Measurements from ENCODE around the gene PLB1. TPM values are rescaled to one million over a fixed set of nuclear protein-coding genes. Genes with fewer than 3 reads are reported as not detected.

PLB1 gene
- total and polyA plus RNA-seq, 2 experiments from 2014 or later: 0.06 to 0.21 TPM

GRCh38 chr2:28513097-28513496, 17.2 kb downstream of the PLB1 start:
- no peak overlapping the region for H3K27ac ChIP-seq (ENCODE audit: low read depth)
- H3K79me2 ChIP-seq (replicated peaks; ENCODE audit: insufficient read depth): no peaks in the 10 kb centered on the region
- ATAC-seq (no peak), DNase-seq (ENCODE audit: low spot score) (no peak)
- no peaks in the 10 kb centered on the region for H3K36me3 ChIP-seq (ENCODE audit: insufficient read depth)
- H3K4me2 ChIP-seq: no peak overlapping the region
- H4K20me1 ChIP-seq (replicated peaks; ENCODE audit: insufficient read depth): no peaks in the 10 kb centered on the region
- no peak for TF ChIP-seq ZNF331 (CRISPR knock-in tag; IDR thresholded peaks at IDR 0.05; ENCODE audit: low read depth)
- TF ChIP-seq REST (IDR thresholded peaks at IDR 0.05; ENCODE audit: unreplicated experiment): no peak
- TF ChIP-seq CREB1 (CRISPR knock-in tag; IDR thresholded peaks at IDR 0.05; ENCODE audit: low read depth): no peak
- no peak for TF ChIP-seq ZNF462 (CRISPR knock-in tag; IDR thresholded peaks at IDR 0.05)
- no peak for TF ChIP-seq EZH2 (IDR thresholded peaks at IDR 0.05; ENCODE audit: low read depth, unreplicated experiment)
- no peak for TF ChIP-seq NANOG (IDR thresholded peaks at IDR 0.05; ENCODE audit: borderline replicate concordance)
- no peak for TF ChIP-seq STAT1 (IDR thresholded peaks at IDR 0.05; ENCODE audit: unreplicated experiment)
- TF ChIP-seq EZH2phosphoT487 (IDR thresholded peaks at IDR 0.05; ENCODE audit: unreplicated experiment): no peak
- no peak for TF ChIP-seq JUNB (IDR thresholded peaks at IDR 0.05; ENCODE audit: unreplicated experiment)
- Mint-ChIP-seq H3K36me3 (ENCODE audit: low read depth) (no peaks in the 10 kb centered on the region), H3K27me3 (ENCODE audit: insufficient read depth, low read depth, poor library complexity) (no peaks in the 10 kb centered on the region), H3K4me1 (no peaks in the 10 kb centered on the region), H3K9me3 (peaks cover 3% of the 10 kb centered on the region; the same call in 2 of the 3 replicates), H3K27ac (no peak overlapping the region), H3K4me3 (no peak overlapping the region)
- H3K4me3 ChIP-seq: no peak overlapping the region
- no peaks in the 10 kb centered on the region for H3K4me1 ChIP-seq (ENCODE audit: insufficient read depth)
- no peaks in the 10 kb centered on the region for H3F3A ChIP-seq (replicated peaks; ENCODE audit: low read depth)
- H2AFZ ChIP-seq: no peak overlapping the region
- H3K9me2 ChIP-seq (ENCODE audit: insufficient read depth): no peaks in the 10 kb centered on the region; the same call in 1 of the 2 replicates
- no peaks in the 10 kb centered on the region for H3K27me3 ChIP-seq (ENCODE audit: insufficient read depth)
